ENCODE measurements around the gene TRAPPC3L.
A peak's percentile ranks its signal among the peaks of the same experiment; 100 is the strongest.

Gene TRAPPC3L

GRCh38 chr6:116531675-116532570 lies 13.6 kb downstream of the TRAPPC3L start:
- no peak for DNase-seq (ENCODE audit: extremely low read depth, low read depth)
- peak; percentile 62 for TF ChIP-seq CTCF (IDR thresholded peaks at IDR 0.05; ENCODE audit: low read depth, low read length, missing control alignments)
- H3K4me3 ChIP-seq (replicated peaks; ENCODE audit: low read depth, low read length): no peak overlapping the region

GRCh38 chr6:116530436-116530835 lies 15.0 kb downstream of the TRAPPC3L start:
- DNase-seq (ENCODE audit: extremely low read depth, low read depth): no peak
- H3K4me3 ChIP-seq (replicated peaks; ENCODE audit: low read depth, low read length): no peak overlapping the region
- TF ChIP-seq CTCF (IDR thresholded peaks at IDR 0.05; ENCODE audit: low read depth, low read length, missing control alignments): no peak

- no peak overlapping the region for H3K4me3 ChIP-seq (replicated peaks; ENCODE audit: low read depth, low read length)
- DNase-seq (ENCODE audit: extremely low read depth, low read depth): no peak
- no peak for TF ChIP-seq CTCF (IDR thresholded peaks at IDR 0.05; ENCODE audit: low read depth, low read length, missing control alignments)
Observed at GRCh38 chr6:116529466-116530290, 15.8 kb downstream of the TRAPPC3L start.

GRCh38 chr6:116528780-116529179 lies 16.7 kb downstream of the TRAPPC3L start:
- H3K4me3 ChIP-seq (replicated peaks; ENCODE audit: low read depth, low read length): no peak overlapping the region
- DNase-seq (ENCODE audit: extremely low read depth, low read depth): no peak
- no peak for TF ChIP-seq CTCF (IDR thresholded peaks at IDR 0.05; ENCODE audit: low read depth, low read length, missing control alignments)

- no peak for TF ChIP-seq CTCF (IDR thresholded peaks at IDR 0.05; ENCODE audit: low read depth, low read length, missing control alignments)
Observed at GRCh38 chr6:116528133-116528532, 17.4 kb downstream of the TRAPPC3L start.

GRCh38 chr6:116524236-116524635 lies 21.2 kb downstream of the TRAPPC3L start:
- no peak for DNase-seq (ENCODE audit: extremely low read depth, low read depth)
- TF ChIP-seq CTCF (IDR thresholded peaks at IDR 0.05; ENCODE audit: low read depth, low read length, missing control alignments): no peak

More at GRCh38 chr6:116528133-116528532, 17.4 kb downstream of the TRAPPC3L start:
- no peak overlapping the region for H3K4me3 ChIP-seq (replicated peaks; ENCODE audit: low read depth, low read length)
- no peak for DNase-seq (ENCODE audit: extremely low read depth, low read depth)

More at GRCh38 chr6:116524236-116524635, 21.2 kb downstream of the TRAPPC3L start:
- H3K4me3 ChIP-seq (replicated peaks; ENCODE audit: low read depth, low read length): no peak overlapping the region
